HepG2 (cell line): Measurements from ENCODE around the gene PLSCR5. TPM values are rescaled to one million over a fixed set of nuclear protein-coding genes. Genes with fewer than 3 reads are reported as not detected.
A peak's percentile ranks its signal among the peaks of the same experiment; 100 is the strongest.

Experiments used
- AGO1 ChIP-seq: fragments of 200-400 bp; formaldehyde crosslinking; IDR thresholded peaks from 2 replicates; pipeline ENCODE4 v1.6.1; 2017; ENCODE audit warnings: mild to moderate bottlenecking, low read depth, low read length, moderate library complexity; ENCODE audit not compliant: poor library complexity, severe bottlenecking
- BRCA1 ChIP-seq: sonication (generic); formaldehyde crosslinking; IDR thresholded peaks from 2 replicates; pipeline ENCODE4 v1.4.0; 2020; ENCODE audit warnings: missing genetic modification reagents
- CC2D1A ChIP-seq: sonication (generic); formaldehyde crosslinking; IDR thresholded peaks from 2 replicates; pipeline ENCODE4 v1.8.1; 2023; ENCODE audit warnings: mild to moderate bottlenecking, missing genetic modification reagents
- HNF4A ChIP-seq: sonication (generic); formaldehyde crosslinking; IDR thresholded peaks from 2 replicates; pipeline ENCODE4 v1.4.0; 2020; ENCODE audit warnings: missing genetic modification reagents
- IRX3 ChIP-seq: sonication (generic); formaldehyde crosslinking; IDR thresholded peaks from 2 replicates; pipeline ENCODE4 v1.8.1; 2023; ENCODE audit warnings: mild to moderate bottlenecking, low read depth, missing genetic modification reagents, borderline replicate concordance
- MAFK ChIP-seq, 2 experiments: IDR thresholded peaks in 1 of 2; conservative IDR thresholded peaks in 1 of 2; 2 replicates each; pipeline ENCODE4 v1.6.1; 2011; ENCODE audit warnings: improper control_type of control experiment in 2 of 2, low read length in 2 of 2
- RAD51 ChIP-seq: fragments of 450-650 bp; IDR thresholded peaks from 2 replicates; pipeline ENCODE4 v1.6.1; 2016; ENCODE audit warnings: borderline replicate concordance
- RORA ChIP-seq: sonication (generic); formaldehyde crosslinking; IDR thresholded peaks from 2 replicates; pipeline ENCODE4 v1.5.0; 2020; ENCODE audit warnings: mild to moderate bottlenecking, missing genetic modification reagents, moderate library complexity
- RXRB ChIP-seq: IDR thresholded peaks from 2 replicates; pipeline ENCODE4 v1.6.1; 2016; ENCODE audit warnings: borderline replicate concordance, missing genetic modification reagents, missing compliant biosample characterization
- SNRNP70 ChIP-seq: fragments of 200-400 bp; formaldehyde crosslinking; IDR thresholded peaks from 2 replicates; pipeline ENCODE4 v1.6.1; 2017; ENCODE audit warnings: mild to moderate bottlenecking, low read depth, low read length, moderate library complexity
- SP2 ChIP-seq: sonication (generic); formaldehyde crosslinking; IDR thresholded peaks from 2 replicates; pipeline ENCODE4 v1.5.1; 2020; ENCODE audit warnings: mild to moderate bottlenecking, missing genetic modification reagents
- ZFP62 ChIP-seq: sonication (generic); formaldehyde crosslinking; IDR thresholded peaks from 2 replicates; pipeline ENCODE4 v1.4.0; 2020; ENCODE audit warnings: missing genetic modification reagents
- ZFP82 ChIP-seq: sonication (generic); formaldehyde crosslinking; IDR thresholded peaks from 2 replicates; pipeline ENCODE4 v1.5.1; 2020; ENCODE audit warnings: mild to moderate bottlenecking, missing genetic modification reagents, borderline replicate concordance
- ZNF317 ChIP-seq: sonication (generic); formaldehyde crosslinking; IDR thresholded peaks from 2 replicates; pipeline ENCODE4 v1.5.0; 2020; ENCODE audit warnings: mild to moderate bottlenecking, missing genetic modification reagents
- ZNF550 ChIP-seq: sonication (generic); formaldehyde crosslinking; IDR thresholded peaks from 2 replicates; pipeline ENCODE4 v1.4.0; 2020; ENCODE audit warnings: mild to moderate bottlenecking, missing genetic modification reagents, borderline replicate concordance
- ZNF567 ChIP-seq: sonication (generic); formaldehyde crosslinking; IDR thresholded peaks from 2 replicates; pipeline ENCODE4 v1.8.1; 2023; ENCODE audit warnings: mild to moderate bottlenecking, missing genetic modification reagents, borderline replicate concordance
- ZNF737 ChIP-seq: sonication (generic); formaldehyde crosslinking; IDR thresholded peaks from 2 replicates; pipeline ENCODE4 v1.5.0; 2020; ENCODE audit warnings: missing genetic modification reagents, mild to moderate bottlenecking, borderline replicate concordance
- polyA plus RNA-seq, 8 experiments: library from polyadenylated mRNA; depleted of rRNA in 3 of 8; stranded (reverse) in 7 of 8; unstranded in 1 of 8; fragments of >200 nt; fragmentation: Illumina TruSeq in 4 of 8; extraction: Trizol in 4 of 8; gene quantifications; 2 replicates each; pipeline versions ENCODE4 v1.2.1 to v1.2.3, GENCODE V29; 2011 to 2016; ENCODE audit warnings: low read depth in 4 of 8, missing spikeins in 1 of 8, mixed read lengths in 1 of 8; ENCODE audit not compliant: insufficient read depth in 1 of 8
- total RNA-seq, 5 experiments: library from RNA; depleted of rRNA; stranded (reverse); fragments of >200 nt; fragmentation: Illumina TruSeq; extraction: Trizol; gene quantifications; 2 replicates each; pipeline ENCODE4 v1.2.3, GENCODE V29; 2016; ENCODE audit warnings: low read depth in 1 of 5
- TF ChIP-seq, protein P1 (sequence below): sonication (generic); formaldehyde crosslinking; IDR thresholded peaks from 2 replicates; pipeline ENCODE4 v1.5.1; 2020; ENCODE audit warnings: missing genetic modification reagents, mild to moderate bottlenecking, borderline replicate concordance
- TF ChIP-seq, protein P2 (sequence below): sonication (generic); formaldehyde crosslinking; IDR thresholded peaks from 2 replicates; pipeline ENCODE4 v1.4.0; 2020; ENCODE audit warnings: missing genetic modification reagents, mild to moderate bottlenecking, borderline replicate concordance
- TF ChIP-seq, protein P3 (sequence below): IDR thresholded peaks from 2 replicates; pipeline ENCODE4 v1.6.1; 2016
- TF ChIP-seq, protein P4 (sequence below): sonication (generic); formaldehyde crosslinking; IDR thresholded peaks from 2 replicates; pipeline ENCODE4 v1.4.0; 2020; ENCODE audit warnings: missing genetic modification reagents

Gene PLSCR5
- total and polyA plus RNA-seq, 2 of the 13 experiments (the other 11 are each of a cell fraction or from before 2014, with no cell fraction given): 0.50 TPM; not detected in 1

DNA sequence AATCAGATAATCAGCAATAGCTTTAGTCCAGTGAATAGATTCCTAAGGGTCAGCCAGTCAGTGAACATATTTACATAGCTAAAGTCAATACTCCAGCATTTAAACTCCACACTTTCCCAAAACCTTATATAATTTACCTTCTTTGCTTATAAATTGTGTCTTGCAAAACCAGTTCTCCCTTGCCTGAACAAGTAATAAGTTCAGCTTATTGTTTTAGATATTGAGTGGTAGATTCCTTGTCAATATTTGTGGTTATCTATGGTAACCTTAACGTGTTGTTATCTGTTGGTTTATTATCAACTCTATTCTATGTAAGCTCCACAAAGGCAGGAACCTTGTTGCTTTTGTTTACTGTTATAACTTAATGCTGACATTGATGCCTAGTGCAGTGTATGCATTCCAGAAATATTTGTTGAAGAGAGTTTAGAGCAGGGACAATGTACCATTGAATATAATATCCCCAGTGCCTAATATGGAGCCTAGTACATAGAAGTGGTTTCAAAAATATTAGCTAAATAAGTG lies 24.0 kb downstream of the PLSCR5 start (continued):
- TF ChIP-seq ZNF737 (CRISPR knock-in tag): no peak
- TF ChIP-seq, protein P1, sequence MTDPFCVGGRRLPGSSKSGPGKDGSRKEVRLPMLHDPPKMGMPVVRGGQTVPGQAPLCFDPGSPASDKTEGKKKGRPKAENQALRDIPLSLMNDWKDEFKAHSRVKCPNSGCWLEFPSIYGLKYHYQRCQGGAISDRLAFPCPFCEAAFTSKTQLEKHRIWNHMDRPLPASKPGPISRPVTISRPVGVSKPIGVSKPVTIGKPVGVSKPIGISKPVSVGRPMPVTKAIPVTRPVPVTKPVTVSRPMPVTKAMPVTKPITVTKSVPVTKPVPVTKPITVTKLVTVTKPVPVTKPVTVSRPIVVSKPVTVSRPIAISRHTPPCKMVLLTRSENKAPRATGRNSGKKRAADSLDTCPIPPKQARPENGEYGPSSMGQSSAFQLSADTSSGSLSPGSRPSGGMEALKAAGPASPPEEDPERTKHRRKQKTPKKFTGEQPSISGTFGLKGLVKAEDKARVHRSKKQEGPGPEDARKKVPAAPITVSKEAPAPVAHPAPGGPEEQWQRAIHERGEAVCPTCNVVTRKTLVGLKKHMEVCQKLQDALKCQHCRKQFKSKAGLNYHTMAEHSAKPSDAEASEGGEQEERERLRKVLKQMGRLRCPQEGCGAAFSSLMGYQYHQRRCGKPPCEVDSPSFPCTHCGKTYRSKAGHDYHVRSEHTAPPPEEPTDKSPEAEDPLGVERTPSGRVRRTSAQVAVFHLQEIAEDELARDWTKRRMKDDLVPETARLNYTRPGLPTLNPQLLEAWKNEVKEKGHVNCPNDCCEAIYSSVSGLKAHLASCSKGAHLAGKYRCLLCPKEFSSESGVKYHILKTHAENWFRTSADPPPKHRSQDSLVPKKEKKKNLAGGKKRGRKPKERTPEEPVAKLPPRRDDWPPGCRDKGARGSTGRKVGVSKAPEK (CRISPR knock-in tag): no peak
- no peak for TF ChIP-seq ZNF550 (CRISPR knock-in tag)
- TF ChIP-seq SNRNP70: no peak
- TF ChIP-seq HNF4A (CRISPR knock-in tag): peak; percentile 35; the same call in 1 of the 2 replicates
- no peak for TF ChIP-seq IRX3 (CRISPR knock-in tag)
- TF ChIP-seq RAD51: no peak
- no peak for TF ChIP-seq ZFP82 (CRISPR knock-in tag)
- no peak for TF ChIP-seq SP2 (CRISPR knock-in tag)
- no peak for TF ChIP-seq AGO1
- TF ChIP-seq ZNF567 (CRISPR knock-in tag): no peak
- no peak for TF ChIP-seq CC2D1A
- TF ChIP-seq, protein P2, sequence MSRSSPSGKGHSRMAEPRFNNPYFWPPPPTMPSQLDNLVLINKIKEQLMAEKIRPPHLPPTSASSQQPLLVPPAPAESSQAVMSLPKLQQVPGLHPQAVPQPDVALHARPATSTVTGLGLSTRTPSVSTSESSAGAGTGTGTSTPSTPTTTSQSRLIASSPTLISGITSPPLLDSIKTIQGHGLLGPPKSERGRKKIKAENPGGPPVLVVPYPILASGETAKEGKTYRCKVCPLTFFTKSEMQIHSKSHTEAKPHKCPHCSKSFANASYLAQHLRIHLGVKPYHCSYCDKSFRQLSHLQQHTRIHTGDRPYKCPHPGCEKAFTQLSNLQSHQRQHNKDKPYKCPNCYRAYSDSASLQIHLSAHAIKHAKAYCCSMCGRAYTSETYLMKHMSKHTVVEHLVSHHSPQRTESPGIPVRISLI (CRISPR knock-in tag): no peak
- no peak for TF ChIP-seq BRCA1 (CRISPR knock-in tag)
- TF ChIP-seq RXRB (CRISPR knock-in tag): peak; percentile 87
- TF ChIP-seq, protein P3, sequence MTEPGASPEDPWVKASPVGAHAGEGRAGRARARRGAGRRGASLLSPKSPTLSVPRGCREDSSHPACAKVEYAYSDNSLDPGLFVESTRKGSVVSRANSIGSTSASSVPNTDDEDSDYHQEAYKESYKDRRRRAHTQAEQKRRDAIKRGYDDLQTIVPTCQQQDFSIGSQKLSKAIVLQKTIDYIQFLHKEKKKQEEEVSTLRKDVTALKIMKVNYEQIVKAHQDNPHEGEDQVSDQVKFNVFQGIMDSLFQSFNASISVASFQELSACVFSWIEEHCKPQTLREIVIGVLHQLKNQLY: peak; percentile 46; the same call in 1 of the 2 replicates
- TF ChIP-seq ZFP62 (CRISPR knock-in tag): no peak
- TF ChIP-seq RORA: no peak
- no peak for TF ChIP-seq ZNF317 (CRISPR knock-in tag)
- TF ChIP-seq, protein P4, sequence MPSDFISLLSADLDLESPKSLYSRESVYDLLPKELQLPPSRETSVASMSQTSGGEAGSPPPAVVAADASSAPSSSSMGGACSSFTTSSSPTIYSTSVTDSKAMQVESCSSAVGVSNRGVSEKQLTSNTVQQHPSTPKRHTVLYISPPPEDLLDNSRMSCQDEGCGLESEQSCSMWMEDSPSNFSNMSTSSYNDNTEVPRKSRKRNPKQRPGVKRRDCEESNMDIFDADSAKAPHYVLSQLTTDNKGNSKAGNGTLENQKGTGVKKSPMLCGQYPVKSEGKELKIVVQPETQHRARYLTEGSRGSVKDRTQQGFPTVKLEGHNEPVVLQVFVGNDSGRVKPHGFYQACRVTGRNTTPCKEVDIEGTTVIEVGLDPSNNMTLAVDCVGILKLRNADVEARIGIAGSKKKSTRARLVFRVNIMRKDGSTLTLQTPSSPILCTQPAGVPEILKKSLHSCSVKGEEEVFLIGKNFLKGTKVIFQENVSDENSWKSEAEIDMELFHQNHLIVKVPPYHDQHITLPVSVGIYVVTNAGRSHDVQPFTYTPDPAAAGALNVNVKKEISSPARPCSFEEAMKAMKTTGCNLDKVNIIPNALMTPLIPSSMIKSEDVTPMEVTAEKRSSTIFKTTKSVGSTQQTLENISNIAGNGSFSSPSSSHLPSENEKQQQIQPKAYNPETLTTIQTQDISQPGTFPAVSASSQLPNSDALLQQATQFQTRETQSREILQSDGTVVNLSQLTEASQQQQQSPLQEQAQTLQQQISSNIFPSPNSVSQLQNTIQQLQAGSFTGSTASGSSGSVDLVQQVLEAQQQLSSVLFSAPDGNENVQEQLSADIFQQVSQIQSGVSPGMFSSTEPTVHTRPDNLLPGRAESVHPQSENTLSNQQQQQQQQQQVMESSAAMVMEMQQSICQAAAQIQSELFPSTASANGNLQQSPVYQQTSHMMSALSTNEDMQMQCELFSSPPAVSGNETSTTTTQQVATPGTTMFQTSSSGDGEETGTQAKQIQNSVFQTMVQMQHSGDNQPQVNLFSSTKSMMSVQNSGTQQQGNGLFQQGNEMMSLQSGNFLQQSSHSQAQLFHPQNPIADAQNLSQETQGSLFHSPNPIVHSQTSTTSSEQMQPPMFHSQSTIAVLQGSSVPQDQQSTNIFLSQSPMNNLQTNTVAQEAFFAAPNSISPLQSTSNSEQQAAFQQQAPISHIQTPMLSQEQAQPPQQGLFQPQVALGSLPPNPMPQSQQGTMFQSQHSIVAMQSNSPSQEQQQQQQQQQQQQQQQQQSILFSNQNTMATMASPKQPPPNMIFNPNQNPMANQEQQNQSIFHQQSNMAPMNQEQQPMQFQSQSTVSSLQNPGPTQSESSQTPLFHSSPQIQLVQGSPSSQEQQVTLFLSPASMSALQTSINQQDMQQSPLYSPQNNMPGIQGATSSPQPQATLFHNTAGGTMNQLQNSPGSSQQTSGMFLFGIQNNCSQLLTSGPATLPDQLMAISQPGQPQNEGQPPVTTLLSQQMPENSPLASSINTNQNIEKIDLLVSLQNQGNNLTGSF (CRISPR knock-in tag): no peak
- TF ChIP-seq MAFK (conservative IDR thresholded peaks at IDR 0.05 in 1 of 2, IDR thresholded peaks at IDR 0.05 in 1 of 2; ENCODE audit: low read length in 2 of 2): peak; percentile 10 to 54; a peak in 2 of 4 replicates
